Ureter (tissue), 1 donor: ENCODE data around the gene AKR1C1. TPM values are rescaled to one million over a fixed set of nuclear protein-coding genes. Genes with fewer than 3 reads are reported as not detected.
"Not testable (repeated sequence)": the region's sequence is repeated elsewhere in the genome, so short reads cannot be mapped to it uniquely, and the experiment has no call there.

Experiments used
- DNase-seq: peaks from one replicate; pipeline ENCODE4 v3.0.0-alpha.2; 2020; ENCODE audit warnings: low spot score
- total RNA-seq: library from RNA; stranded (reverse); gene quantifications from one replicate; pipeline ENCODE4 v1.2.4, GENCODE V29; 2023
- donor health status: DM: yes; HTN: yes; CAD: no.

AKR1C1 gene
- 31.4 TPM for total RNA-seq

- not testable (repeated sequence) for DNase-seq
Measured at GRCh38 chr10:4962876-4963814, at the start of gene AKR1C1. Gene AKR1C1, plus strand, starts transcription at chr10:4963415. Its CDS starts 30 bp downstream, at chr10:4963445.

DNA sequence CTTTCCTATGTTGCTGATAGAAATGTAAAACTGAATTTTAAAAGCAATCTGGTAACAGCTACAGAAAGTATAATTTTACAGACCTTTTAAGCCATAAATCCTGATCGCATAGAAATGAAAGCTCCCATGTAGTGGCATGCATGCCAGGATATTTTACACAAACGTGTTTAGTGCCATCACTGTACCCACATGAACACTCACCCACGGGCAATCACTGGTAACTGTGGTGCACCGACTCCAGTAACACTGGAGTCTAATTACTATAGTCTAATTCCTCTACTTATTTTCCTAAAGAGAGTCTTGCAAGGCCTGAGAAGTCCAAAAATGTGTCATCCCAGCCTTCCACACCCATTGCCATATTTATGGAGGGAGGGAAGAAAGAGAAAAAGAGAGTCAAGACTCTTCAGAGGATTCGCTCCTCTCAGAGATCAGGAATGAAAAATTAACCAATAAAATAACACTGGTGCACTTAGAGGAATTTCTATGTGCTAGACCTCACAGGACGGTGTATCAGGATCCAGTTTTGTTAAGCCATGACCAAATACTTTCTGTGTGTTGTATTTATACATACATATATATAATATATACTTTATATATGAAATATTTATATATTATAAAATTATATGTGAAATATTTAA is 48.9 kb upstream of the AKR1C1 start:
- no peak for DNase-seq

GRCh38 chr10:4916086-4916716 is 47.0 kb upstream of the AKR1C1 start:
- no peak for DNase-seq

GRCh38 chr10:4918236-4918635 is 45.0 kb upstream of the AKR1C1 start:
- DNase-seq: no peak

DNA sequence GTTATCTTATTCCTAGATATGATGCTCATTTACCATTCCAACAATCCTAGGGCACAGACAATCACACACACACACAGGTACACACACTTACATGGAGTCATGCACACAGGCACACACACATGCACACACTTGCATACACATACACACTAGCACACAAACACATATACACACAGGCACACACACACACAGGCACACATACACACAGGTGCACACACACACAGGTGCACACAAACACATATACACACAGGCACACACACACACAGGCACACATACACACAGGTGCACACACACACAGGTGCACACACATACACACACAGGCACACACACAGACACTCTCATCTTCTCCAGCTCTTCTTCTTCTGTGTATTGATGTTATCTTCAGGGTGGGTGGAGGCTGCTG is 38.7 kb upstream of the AKR1C1 start:
- not testable (repeated sequence) for DNase-seq

DNA sequence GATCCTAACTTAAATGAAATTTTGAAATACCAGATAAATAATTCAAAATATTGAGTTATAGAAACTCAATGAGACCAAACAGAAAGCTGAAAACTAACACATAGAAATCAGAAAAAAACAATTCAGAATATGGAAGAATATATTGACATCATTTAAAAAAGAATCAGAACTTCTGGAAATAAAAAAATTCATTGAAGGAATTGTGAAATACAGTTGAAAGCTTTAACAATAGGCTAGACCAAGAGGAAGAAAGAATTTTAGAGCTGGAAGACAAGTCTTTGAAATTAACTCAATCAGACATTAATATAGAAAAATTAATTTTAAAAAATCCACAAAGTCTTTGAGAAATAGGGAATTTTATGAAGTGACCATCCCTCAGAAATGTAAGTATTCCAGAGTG is 36.8 kb upstream of the AKR1C1 start:
- no peak for DNase-seq

DNA sequence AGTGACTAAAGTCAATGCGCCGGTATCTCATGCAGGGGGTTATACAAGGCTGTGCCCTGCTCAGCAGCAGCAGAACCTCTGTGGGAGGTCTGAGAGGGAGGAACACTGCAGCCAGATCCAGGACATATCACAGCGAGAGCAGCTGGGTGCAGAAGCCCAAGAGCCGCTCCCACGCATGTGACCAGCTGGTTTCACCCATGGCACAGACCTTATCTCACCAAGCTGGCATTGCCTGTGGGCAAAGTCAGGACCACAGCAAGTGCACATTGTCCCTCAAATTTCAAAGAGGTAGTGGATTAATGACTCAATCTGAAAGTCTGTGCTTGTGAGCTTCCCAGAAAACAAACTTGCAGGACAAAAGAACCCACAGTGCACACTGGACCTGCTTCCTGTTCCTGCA is 31.6 kb upstream of the AKR1C1 start:
- DNase-seq: no peak

- DNase-seq: no peak
Measured at GRCh38 chr10:4934391-4934987, 28.7 kb upstream of the AKR1C1 start.

DNA sequence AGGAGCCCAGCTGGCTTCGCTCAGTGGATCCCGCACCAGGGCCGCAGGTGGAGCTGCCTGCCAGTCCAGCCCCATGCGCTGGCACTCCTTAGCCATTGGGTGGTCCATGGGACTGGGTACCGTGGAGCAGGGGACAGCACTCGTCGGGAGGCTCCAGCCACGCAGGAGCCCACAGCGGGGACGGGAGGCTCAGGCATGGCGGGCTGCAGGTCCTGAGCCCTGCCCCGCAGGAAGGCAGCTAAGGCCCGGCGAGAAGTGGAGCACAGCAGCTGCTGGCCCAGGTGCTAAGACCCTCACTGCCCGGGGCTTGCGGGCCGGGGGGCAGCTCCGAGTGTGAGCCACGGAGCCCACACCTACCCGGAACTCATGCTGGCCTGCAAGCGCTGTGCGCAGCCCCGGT is 25.9 kb upstream of the AKR1C1 start:
- no peak for DNase-seq

- DNase-seq: no peak
Measured at GRCh38 chr10:4939224-4940072, 23.8 kb upstream of the AKR1C1 start.

DNA sequence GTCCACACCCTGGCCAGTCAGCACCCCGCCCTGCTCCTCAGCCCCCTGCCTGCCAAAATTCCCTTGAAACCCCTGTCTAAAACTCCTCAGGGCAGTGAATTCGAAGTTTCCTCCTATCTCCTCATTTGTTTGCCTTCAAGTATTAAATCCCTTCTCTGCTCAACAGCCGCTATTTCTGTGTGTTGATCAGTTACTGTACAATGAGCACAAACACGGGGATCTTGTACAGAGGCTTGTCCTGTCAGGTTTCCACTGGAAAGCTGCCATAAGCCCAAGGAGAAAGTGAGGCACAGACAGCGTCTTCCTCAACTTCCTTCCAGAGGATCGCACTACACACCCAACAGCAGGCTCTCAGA is 23.2 kb upstream of the AKR1C1 start:
- not testable (repeated sequence) for DNase-seq

DNA sequence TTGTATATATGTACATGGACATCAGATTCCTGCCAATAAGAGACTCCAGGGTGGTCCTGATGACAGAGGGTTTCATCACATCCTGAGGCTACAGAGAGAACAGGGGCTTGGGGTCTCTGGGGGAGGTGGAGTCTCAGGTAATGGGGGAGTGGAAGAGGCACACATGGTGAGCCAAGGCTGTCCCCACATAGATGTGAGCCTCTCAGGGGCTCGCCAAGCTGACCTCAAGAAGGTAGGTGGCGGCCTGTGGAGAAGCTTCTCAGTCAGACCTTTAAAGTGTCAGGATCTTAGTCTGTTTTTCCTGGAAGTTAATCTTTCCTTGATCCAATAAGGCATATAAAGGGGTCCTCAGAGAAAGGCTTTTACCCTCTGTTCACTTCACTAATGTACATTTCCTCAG is 22.3 kb upstream of the AKR1C1 start:
- DNase-seq: not testable (repeated sequence)

DNA sequence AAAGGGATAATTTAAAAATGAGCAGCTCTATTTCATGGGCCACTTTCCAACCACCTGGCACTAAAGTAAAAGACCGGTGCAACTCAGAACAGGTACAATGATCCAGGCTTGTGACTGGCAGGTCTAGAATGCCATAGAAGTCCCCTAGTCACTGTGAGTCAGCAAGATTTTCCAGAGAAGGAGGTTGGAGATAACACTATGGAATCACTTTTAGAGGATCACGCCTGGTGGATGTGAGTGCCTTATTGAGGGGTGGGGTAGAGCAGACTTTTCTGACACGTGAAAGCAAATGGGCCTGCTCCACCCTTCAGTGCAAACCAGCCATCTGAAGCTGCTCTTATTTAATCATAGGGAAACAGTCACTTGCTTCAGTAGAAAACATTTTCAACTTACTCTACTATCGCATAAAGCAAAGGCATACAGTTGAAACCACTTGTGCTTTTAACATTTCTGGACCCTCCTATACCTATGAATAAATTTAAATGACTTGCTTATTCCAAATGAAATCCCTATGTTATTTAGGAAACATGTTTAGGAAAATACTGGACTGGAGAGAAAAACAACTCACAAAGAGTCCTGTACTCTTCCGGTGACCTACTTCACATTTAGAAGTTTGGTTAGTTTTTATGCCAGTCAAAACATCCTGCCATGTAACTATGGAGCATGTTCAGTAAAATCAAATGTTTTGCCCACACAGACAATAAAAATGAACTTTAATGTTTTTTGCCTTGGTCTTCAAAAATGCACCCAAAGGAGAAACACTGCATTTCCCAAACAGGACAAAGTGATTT is 21.5 kb upstream of the AKR1C1 start:
- no peak for DNase-seq

DNA sequence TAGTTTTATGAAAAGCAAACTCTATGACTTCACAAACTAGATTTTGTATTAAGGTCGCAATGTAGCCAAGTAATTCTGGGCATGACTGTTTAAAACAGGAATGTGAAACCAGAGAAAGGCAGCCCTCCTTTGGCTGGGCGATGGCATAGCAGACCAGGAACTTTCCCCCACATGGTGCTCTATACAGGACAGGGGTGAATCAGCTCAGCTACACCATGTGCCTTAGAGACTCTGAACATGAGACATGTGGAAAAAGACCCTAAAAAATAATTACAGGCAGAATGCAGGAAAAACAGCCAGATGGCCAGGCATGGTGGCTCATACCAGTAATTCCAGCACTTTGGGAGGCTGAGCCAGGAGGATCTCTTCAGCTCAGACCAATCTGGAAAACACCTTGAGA is 20.3 kb upstream of the AKR1C1 start:
- DNase-seq: not testable (repeated sequence)

DNA sequence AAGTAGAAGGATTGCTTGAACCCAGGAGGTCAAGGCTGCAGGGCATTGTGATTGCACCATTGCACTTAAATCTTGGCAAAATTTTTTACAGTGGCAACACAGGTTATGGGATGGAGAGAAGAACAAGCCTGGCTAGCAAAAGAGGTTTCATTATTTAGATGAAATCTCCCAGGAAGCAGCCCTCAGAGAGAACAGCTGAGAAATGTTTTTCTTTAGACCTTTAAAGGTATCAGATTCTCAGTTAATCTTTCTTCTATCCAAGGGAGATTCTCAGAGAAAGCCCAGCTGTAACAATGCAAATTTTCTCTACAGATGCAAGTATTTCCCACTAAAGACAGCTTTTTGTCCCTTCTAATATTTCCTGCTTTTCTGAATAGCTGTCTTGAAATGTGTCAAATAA is 19.8 kb upstream of the AKR1C1 start:
- DNase-seq: not testable (repeated sequence)

GRCh38 chr10:4943821-4944220 is 19.4 kb upstream of the AKR1C1 start:
- no peak for DNase-seq

- DNase-seq: no peak
Measured at GRCh38 chr10:4944841-4945240, 18.4 kb upstream of the AKR1C1 start.

DNA sequence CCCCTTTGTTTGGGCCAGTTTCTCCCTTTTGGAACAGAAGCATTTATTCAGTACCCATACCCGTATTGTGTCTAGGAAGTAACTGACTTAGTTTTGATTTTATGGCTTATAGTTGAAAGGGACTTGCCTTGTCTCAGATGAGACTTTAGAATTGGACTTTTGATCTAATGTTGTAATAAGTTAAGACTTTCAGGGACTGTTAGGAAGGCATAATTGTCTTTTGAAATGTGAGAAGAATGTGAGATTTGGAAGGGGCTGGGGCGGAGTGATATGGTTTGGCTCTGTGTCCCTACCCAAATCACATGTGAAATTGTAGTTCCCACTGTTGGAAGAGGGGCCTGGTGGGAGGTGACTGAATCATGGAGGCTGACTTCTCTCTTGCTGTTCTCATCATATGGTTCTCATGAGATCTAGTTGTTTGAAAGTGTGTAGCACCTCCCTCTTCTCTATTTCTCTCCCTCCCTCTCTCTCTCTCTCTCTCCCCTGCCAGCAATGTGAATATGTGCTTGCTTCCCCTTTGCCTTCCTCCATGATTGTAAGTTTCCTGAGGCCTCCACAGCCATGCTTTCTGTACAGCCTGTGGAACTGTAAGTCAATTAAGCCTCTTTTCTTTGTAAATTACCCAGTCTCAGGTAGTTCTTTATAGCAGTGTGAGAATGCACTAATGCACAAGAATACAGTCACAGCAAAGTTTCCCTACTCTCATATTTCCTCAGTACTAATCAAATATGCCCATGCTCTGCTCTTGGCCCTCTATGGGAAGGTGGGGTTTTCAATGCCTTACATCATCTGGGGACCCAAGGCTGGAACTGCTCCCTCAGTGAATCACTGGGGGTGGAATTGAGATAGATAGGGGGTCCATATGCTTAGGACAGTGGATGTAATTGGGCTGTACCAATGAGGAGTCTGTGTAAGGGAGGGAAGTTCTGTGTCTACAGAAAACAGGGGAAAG is 17.2 kb upstream of the AKR1C1 start:
- no peak for DNase-seq

- no peak for DNase-seq
Measured at GRCh38 chr10:4947039-4947634, 16.1 kb upstream of the AKR1C1 start.
